ENCODE results near the gene ME3.

DNA sequence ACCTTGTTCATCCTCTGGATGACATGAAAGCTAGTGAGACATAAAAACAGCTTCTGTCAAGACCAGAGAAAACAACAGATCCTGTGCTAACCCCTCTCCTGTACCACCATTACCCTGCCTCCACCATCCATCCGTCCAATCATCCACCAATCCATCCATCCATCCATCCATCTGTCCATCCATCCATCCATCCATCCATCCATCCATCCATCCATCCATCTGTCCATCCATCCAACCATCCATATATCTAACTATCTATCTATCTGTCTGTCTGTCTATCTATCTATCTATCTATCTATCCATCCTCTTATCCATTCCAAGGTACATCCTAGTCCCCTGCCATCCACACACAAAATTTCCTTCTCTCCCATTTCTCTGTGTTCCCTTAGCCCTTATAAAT, 46.6 kb upstream of the ME3 start:
- no peak for TF ChIP-seq EZH2 (IDR thresholded peaks at IDR 0.05; ENCODE audit: insufficient read depth, poor library complexity, severe bottlenecking)
- TF ChIP-seq EZH2phosphoT487 (IDR thresholded peaks at IDR 0.05; ENCODE audit: insufficient read depth, low read depth): no peak

Measured in GM23248 (cell line).